Thyroid gland (tissue), 4 donors: ENCODE data around the gene CBFA2T3.

ENCODE experiments used
- CTCF ChIP-seq, 6 experiments: fragments of 200-600 bp in 3 of 6; fragments of 450-650 bp in 3 of 6; sonication (generic) in 3 of 6; IDR thresholded peaks; one replicate each; pipeline ENCODE4 v1.5.1; 2016 to 2019; ENCODE audit warnings: antibody characterized with exemption in 6 of 6, mild to moderate bottlenecking in 2 of 6, inconsistent platforms in 1 of 6, moderate library complexity in 1 of 6
- POLR2A ChIP-seq, 2 donors: fragments of 450-650 bp; IDR thresholded peaks; one replicate each; pipeline ENCODE4 v1.6.1; 2017; ENCODE audit warnings: antibody characterized with exemption in 2 of 2, mild to moderate bottlenecking in 2 of 2, moderate library complexity in 1 of 2

GRCh38 chr16:88960516-88960915 is 16.5 kb downstream of the CBFA2T3 start:
- TF ChIP-seq CTCF (IDR thresholded peaks at IDR 0.05): no peak
- no peak for TF ChIP-seq POLR2A (IDR thresholded peaks at IDR 0.05)
